Right atrium auricular region (tissue), 2 donors: ENCODE results near the gene AOPEP. TPM values are rescaled to one million over a fixed set of nuclear protein-coding genes. Genes with fewer than 3 reads are reported as not detected.

ENCODE experiments used
- DNase-seq: peaks from one replicate; pipeline ENCODE4 v3.0.0-alpha.2; 2019; ENCODE audit warnings: low spot score
- H3K27ac ChIP-seq, 2 donors: fragments of 200-600 bp; sonication (generic); 1 replicate in 1 of 2; 2 replicates in 1 of 2; pipeline ENCODE4 v1.5.1; 2016 to 2019
- H3K27me3 ChIP-seq, 2 donors: fragments of 200-600 bp; sonication (generic); one replicate each; pipeline versions ENCODE4 v1.5.1 to v1.6.0; 2017 to 2019
- H3K36me3 ChIP-seq: fragments of 200-600 bp; sonication (generic); one replicate; pipeline ENCODE4 v1.5.1; 2016
- H3K4me1 ChIP-seq, 2 donors: fragments of 200-600 bp; sonication (generic); one replicate each; pipeline versions ENCODE4 v1.5.1 to v1.6.0; 2017 to 2019
- H3K4me3 ChIP-seq, 2 donors: fragments of 200-600 bp; sonication (generic); 1 replicate in 1 of 2; 2 replicates in 1 of 2; pipeline ENCODE4 v1.5.1; 2017 to 2019; ENCODE audit warnings: mild to moderate bottlenecking in 1 of 2, moderate library complexity in 1 of 2
- H3K9me3 ChIP-seq, 2 donors: fragments of 200-600 bp; sonication (generic); one replicate each; pipeline ENCODE4 v1.5.1; 2019
- CTCF ChIP-seq, 2 donors: fragments of 200-600 bp; sonication (generic); IDR thresholded peaks; one replicate each; pipeline ENCODE4 v1.5.1; 2019; ENCODE audit warnings: antibody characterized with exemption in 2 of 2
- total RNA-seq, 2 donors: library from RNA; depleted of rRNA; stranded (reverse); fragments of >200 nt; gene quantifications; one replicate each; pipeline ENCODE4 v1.1.0, GENCODE V29; 2016

AOPEP gene
- total RNA-seq: 100 to 1,000 TPM; 262 to 314 TPM

GRCh38 chr9:94726495-94727191 is at the start of gene AOPEP:
AOPEP (plus strand) TSS chr9:94726699; CDS start chr9:94759784, 33,085 bp downstream.
- DNase-seq: peak; percentile 98
- Histone ChIP-seq H3K27me3 (no peaks in the 10 kb centered on the region), H3K36me3 (no peaks in the 10 kb centered on the region), H3K27ac (peak within 1 kb of the TSS; percentile 86 to 88), H3K4me1 (peaks cover 0 to 12% of the 10 kb centered on the region in 2 donors), H3K9me3 (no peaks in the 10 kb centered on the region), H3K4me3 (peak within 1 kb of the TSS; percentile 84 to 90)
- TF ChIP-seq CTCF (IDR thresholded peaks at IDR 0.05): no peak

- H3K9me3 ChIP-seq: no peaks in the 10 kb centered on the region
- no peak overlapping the region for H3K4me3 ChIP-seq
- H3K27me3 ChIP-seq: no peaks in the 10 kb centered on the region
- H3K36me3 ChIP-seq: no peaks in the 10 kb centered on the region
- H3K27ac ChIP-seq: no peak overlapping the region
- no peak for TF ChIP-seq CTCF (IDR thresholded peaks at IDR 0.05)
- H3K4me1 ChIP-seq: peaks cover 0 to 19% of the 10 kb centered on the region in 2 donors
- no peak for DNase-seq
These were observed 48.6 kb upstream of the AOPEP start for GRCh38 chr9:94677929-94678328.

- Histone ChIP-seq H3K4me1 (peaks cover 0 to 19% of the 10 kb centered on the region in 2 donors), H3K36me3 (no peaks in the 10 kb centered on the region), H3K27me3 (no peaks in the 10 kb centered on the region), H3K27ac (no peak overlapping the region), H3K9me3 (no peaks in the 10 kb centered on the region), H3K4me3 (no peak overlapping the region)
- no peak for DNase-seq
- no peak for TF ChIP-seq CTCF (IDR thresholded peaks at IDR 0.05)
These were observed 46.9 kb upstream of the AOPEP start for GRCh38 chr9:94679587-94679986.

- H3K27me3 ChIP-seq: no peaks in the 10 kb centered on the region
- no peak for DNase-seq
- H3K27ac ChIP-seq: no peak overlapping the region
- no peak for TF ChIP-seq CTCF (IDR thresholded peaks at IDR 0.05)
- no peaks in the 10 kb centered on the region for H3K36me3 ChIP-seq
- peaks cover 0 to 15% of the 10 kb centered on the region in 2 donors for H3K4me1 ChIP-seq
- H3K4me3 ChIP-seq: no peak overlapping the region
- no peaks in the 10 kb centered on the region for H3K9me3 ChIP-seq
These were observed 46.5 kb upstream of the AOPEP start for GRCh38 chr9:94680020-94680419.

- no peak overlapping the region for H3K27ac ChIP-seq
- no peak overlapping the region for H3K4me3 ChIP-seq
- DNase-seq: no peak
- no peak for TF ChIP-seq CTCF (IDR thresholded peaks at IDR 0.05)
- no peaks in the 10 kb centered on the region for H3K9me3 ChIP-seq
- no peaks in the 10 kb centered on the region for H3K27me3 ChIP-seq
- H3K36me3 ChIP-seq: no peaks in the 10 kb centered on the region
- peaks cover 0 to 9% of the 10 kb centered on the region in 2 donors for H3K4me1 ChIP-seq
These were observed 45.9 kb upstream of the AOPEP start for GRCh38 chr9:94680621-94681020.

- no peaks in the 10 kb centered on the region for H3K36me3 ChIP-seq
- no peak overlapping the region for H3K4me3 ChIP-seq
- no peaks in the 10 kb centered on the region for H3K9me3 ChIP-seq
- DNase-seq: peak; percentile 88
- peak; percentile 36 to 80 for TF ChIP-seq CTCF (IDR thresholded peaks at IDR 0.05)
- H3K27me3 ChIP-seq: no peaks in the 10 kb centered on the region
- H3K27ac ChIP-seq: no peak overlapping the region
- H3K4me1 ChIP-seq: peaks cover 0 to 3% of the 10 kb centered on the region in 2 donors
These were observed 45.0 kb upstream of the AOPEP start for GRCh38 chr9:94681508-94681907.
